HepG2 (cell line): Measurements from ENCODE around the gene SEPHS1. TPM values are rescaled to one million over a fixed set of nuclear protein-coding genes. Genes with fewer than 3 reads are reported as not detected.

ENCODE experiments used
- CBX1 ChIP-seq: IDR thresholded peaks from one replicate; pipeline ENCODE4 v1.6.1; 2016; ENCODE audit warnings: antibody characterized with exemption, low read depth
- DRAP1 ChIP-seq: IDR thresholded peaks from 2 replicates; pipeline ENCODE4 v1.6.1; 2016; ENCODE audit warnings: missing genetic modification reagents, missing compliant biosample characterization
- FOXA3 ChIP-seq: IDR thresholded peaks from 2 replicates; pipeline ENCODE4 v1.6.1; 2016; ENCODE audit warnings: missing genetic modification reagents, missing compliant biosample characterization
- GATAD1 ChIP-seq: IDR thresholded peaks from 2 replicates; pipeline ENCODE4 v1.6.1; 2016; ENCODE audit warnings: missing genetic modification reagents, missing compliant biosample characterization
- HHEX ChIP-seq: IDR thresholded peaks from 2 replicates; pipeline ENCODE4 v1.6.1; 2016; ENCODE audit warnings: control low read depth
- HMGXB4 ChIP-seq, 2 experiments: sonication (generic) in 1 of 2; formaldehyde crosslinking in 1 of 2; IDR thresholded peaks; 2 replicates each; pipeline versions ENCODE4 v1.4.0 to v1.6.1; 2018 to 2020; ENCODE audit warnings: missing genetic modification reagents in 2 of 2, borderline replicate concordance in 1 of 2, low read depth in 1 of 2, mild to moderate bottlenecking in 1 of 2, missing biosample characterization in 1 of 2
- IKZF4 ChIP-seq: sonication (generic); formaldehyde crosslinking; IDR thresholded peaks from 2 replicates; pipeline ENCODE4 v1.5.1; 2020; ENCODE audit warnings: borderline replicate concordance, mild to moderate bottlenecking, low read depth, missing genetic modification reagents; ENCODE audit errors: not compliant biosample characterization
- NFYB ChIP-seq: sonication (generic); formaldehyde crosslinking; IDR thresholded peaks from 2 replicates; pipeline ENCODE4 v1.4.0; 2020; ENCODE audit warnings: missing genetic modification reagents
- PAF1 ChIP-seq: IDR thresholded peaks from 2 replicates; pipeline ENCODE4 v1.6.1; 2016; ENCODE audit warnings: missing genetic modification reagents, missing compliant biosample characterization
- SIX1 ChIP-seq: sonication (generic); formaldehyde crosslinking; IDR thresholded peaks from 2 replicates; pipeline ENCODE4 v1.4.0; 2020; ENCODE audit warnings: missing genetic modification reagents, borderline replicate concordance
- SNAPC2 ChIP-seq: sonication (generic); formaldehyde crosslinking; IDR thresholded peaks from 2 replicates; pipeline ENCODE4 v1.8.1; 2022; ENCODE audit warnings: mild to moderate bottlenecking, missing genetic modification reagents
- STAT5B ChIP-seq: sonication (generic); formaldehyde crosslinking; IDR thresholded peaks from 2 replicates; pipeline ENCODE4 v1.4.0; 2020; ENCODE audit warnings: missing genetic modification reagents
- ZBTB7A ChIP-seq: sonication (generic); formaldehyde crosslinking; IDR thresholded peaks from 2 replicates; pipeline ENCODE4 v1.8.0; 2022; ENCODE audit warnings: mild to moderate bottlenecking, missing genetic modification reagents
- ZEB1 ChIP-seq: IDR thresholded peaks from 2 replicates; pipeline ENCODE4 v1.6.1; 2012; ENCODE audit warnings: mild to moderate bottlenecking, low read depth, inconsistent platforms; ENCODE audit not compliant: insufficient replicate concordance
- ZIK1 ChIP-seq: sonication (generic); formaldehyde crosslinking; IDR thresholded peaks from 2 replicates; pipeline ENCODE4 v1.5.0; 2020; ENCODE audit warnings: mild to moderate bottlenecking, low read depth, missing genetic modification reagents, borderline replicate concordance
- ZNF276 ChIP-seq: sonication (generic); formaldehyde crosslinking; IDR thresholded peaks from 2 replicates; pipeline ENCODE4 v1.4.0; 2020; ENCODE audit warnings: mild to moderate bottlenecking, low read depth, missing genetic modification reagents
- ZNF546 ChIP-seq: sonication (generic); formaldehyde crosslinking; conservative IDR thresholded peaks from 2 replicates; pipeline ENCODE4 v1.8.1; 2023; ENCODE audit warnings: mild to moderate bottlenecking, missing genetic modification reagents
- ZNF589 ChIP-seq: sonication (generic); formaldehyde crosslinking; conservative IDR thresholded peaks from 2 replicates; pipeline ENCODE4 v1.8.0; 2022; ENCODE audit warnings: mild to moderate bottlenecking, moderate library complexity, missing genetic modification reagents
- polyA plus RNA-seq, 8 experiments: library from polyadenylated mRNA; depleted of rRNA in 3 of 8; stranded (reverse) in 7 of 8; unstranded in 1 of 8; fragments of >200 nt; fragmentation: Illumina TruSeq in 4 of 8; extraction: Trizol in 4 of 8; gene quantifications; 2 replicates each; pipeline versions ENCODE4 v1.2.1 to v1.2.3, GENCODE V29; 2011 to 2016; ENCODE audit warnings: low read depth in 4 of 8, missing spikeins in 1 of 8, mixed read lengths in 1 of 8; ENCODE audit not compliant: insufficient read depth in 1 of 8
- total RNA-seq, 5 experiments: library from RNA; depleted of rRNA; stranded (reverse); fragments of >200 nt; fragmentation: Illumina TruSeq; extraction: Trizol; gene quantifications; 2 replicates each; pipeline ENCODE4 v1.2.3, GENCODE V29; 2016; ENCODE audit warnings: low read depth in 1 of 5
- TF ChIP-seq, protein P1 (sequence below): sonication (generic); formaldehyde crosslinking; IDR thresholded peaks from 2 replicates; pipeline ENCODE4 v1.4.0; 2020; ENCODE audit warnings: missing genetic modification reagents
- TF ChIP-seq, protein P2 (sequence below): sonication (generic); formaldehyde crosslinking; conservative IDR thresholded peaks from 2 replicates; pipeline ENCODE4 v1.8.0; 2022; ENCODE audit warnings: low read depth, missing genetic modification reagents
- TF ChIP-seq, protein P3 (sequence below): sonication (generic); formaldehyde crosslinking; IDR thresholded peaks from 2 replicates; pipeline ENCODE4 v1.5.0; 2020; ENCODE audit warnings: mild to moderate bottlenecking, low read depth, missing genetic modification reagents, borderline replicate concordance

SEPHS1 gene
- total and polyA plus RNA-seq, 2 of the 13 experiments (the other 11 are each of a cell fraction or from before 2014, with no cell fraction given) = 57.8 to 61.5 TPM

DNA sequence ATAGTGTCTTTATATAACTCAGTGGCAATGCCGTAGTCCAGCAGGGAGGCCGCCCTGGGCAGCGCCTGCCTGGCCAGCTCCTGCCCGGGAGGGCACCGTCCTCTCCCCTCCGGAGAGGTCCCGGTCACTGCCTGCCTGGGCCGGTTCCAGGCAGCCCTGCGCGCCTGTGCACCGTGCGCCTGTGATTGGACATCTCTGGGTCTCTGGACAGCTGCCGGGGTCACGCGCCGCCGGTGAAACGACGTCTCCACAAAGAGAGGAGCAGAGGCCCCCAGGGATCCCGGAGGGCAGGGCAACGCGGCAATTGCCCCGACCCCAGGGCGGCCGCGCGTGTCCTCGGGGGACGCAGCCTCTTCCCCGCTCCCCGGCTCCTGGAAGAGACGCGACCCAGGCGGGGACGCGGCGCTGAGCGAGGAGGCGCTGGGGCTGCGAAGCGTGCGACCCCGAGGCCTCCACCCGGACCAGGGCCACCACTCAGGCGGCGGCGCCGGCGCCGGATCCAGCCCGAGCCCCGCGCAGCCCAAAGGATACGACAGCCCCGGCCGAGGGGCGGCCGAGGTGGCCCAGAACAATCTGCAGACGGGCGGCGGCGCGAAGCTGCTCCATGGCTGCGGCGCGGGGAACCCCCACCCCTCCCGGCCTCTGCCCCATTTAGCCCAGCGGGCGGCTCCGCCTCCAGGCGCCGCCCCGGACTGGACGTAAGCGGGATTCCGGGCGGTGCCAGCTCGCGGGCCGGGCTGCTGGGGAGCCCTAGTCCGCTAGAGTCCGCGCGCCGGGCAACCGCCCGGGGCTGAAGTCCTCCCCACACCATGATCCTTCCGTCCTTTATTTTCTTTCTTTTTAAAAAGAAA, 48.4 kb downstream of the SEPHS1 start, which contains the start of gene PHYH (continued):
- TF ChIP-seq DRAP1 (CRISPR knock-in tag) (peak; percentile 100), STAT5B (no peak), SIX1 (CRISPR knock-in tag) (no peak), HHEX (CRISPR knock-in tag) (no peak), ZIK1 (CRISPR knock-in tag) (peak; percentile 17; the same call in 1 of the 2 replicates), FOXA3 (CRISPR knock-in tag) (peak; percentile 17), NFYB (peak; percentile 72), CBX1 (no peak), ZNF589 (CRISPR knock-in tag) (peak; percentile 83), ZEB1 (no peak), PAF1 (CRISPR knock-in tag) (no peak), ZNF276 (CRISPR knock-in tag) (no peak), HMGXB4 (CRISPR knock-in tag; IDR thresholded peaks at IDR 0.05; ENCODE audit: borderline replicate concordance in 1 of 2, low read depth in 1 of 2) (peak; percentile 51 to 67), IKZF4 (CRISPR knock-in tag) (no peak), ZBTB7A (CRISPR knock-in tag) (no peak), SNAPC2 (CRISPR knock-in tag) (peak; percentile 81; the same call in 1 of the 2 replicates), GATAD1 (CRISPR knock-in tag) (no peak; the same call in 1 of the 2 replicates), ZNF546 (CRISPR knock-in tag) (0 out of 2 replicates have a peak, but pooled peaks have one; percentile 66)
- TF ChIP-seq, protein P1, sequence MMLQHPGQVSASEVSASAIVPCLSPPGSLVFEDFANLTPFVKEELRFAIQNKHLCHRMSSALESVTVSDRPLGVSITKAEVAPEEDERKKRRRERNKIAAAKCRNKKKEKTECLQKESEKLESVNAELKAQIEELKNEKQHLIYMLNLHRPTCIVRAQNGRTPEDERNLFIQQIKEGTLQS (CRISPR knock-in tag) = 0 out of 2 replicates have a peak, but pooled peaks have one; percentile 13
- TF ChIP-seq, protein P2, sequence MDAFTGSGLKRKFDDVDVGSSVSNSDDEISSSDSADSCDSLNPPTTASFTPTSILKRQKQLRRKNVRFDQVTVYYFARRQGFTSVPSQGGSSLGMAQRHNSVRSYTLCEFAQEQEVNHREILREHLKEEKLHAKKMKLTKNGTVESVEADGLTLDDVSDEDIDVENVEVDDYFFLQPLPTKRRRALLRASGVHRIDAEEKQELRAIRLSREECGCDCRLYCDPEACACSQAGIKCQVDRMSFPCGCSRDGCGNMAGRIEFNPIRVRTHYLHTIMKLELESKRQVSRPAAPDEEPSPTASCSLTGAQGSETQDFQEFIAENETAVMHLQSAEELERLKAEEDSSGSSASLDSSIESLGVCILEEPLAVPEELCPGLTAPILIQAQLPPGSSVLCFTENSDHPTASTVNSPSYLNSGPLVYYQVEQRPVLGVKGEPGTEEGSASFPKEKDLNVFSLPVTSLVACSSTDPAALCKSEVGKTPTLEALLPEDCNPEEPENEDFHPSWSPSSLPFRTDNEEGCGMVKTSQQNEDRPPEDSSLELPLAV (CRISPR knock-in tag) = no peak
- TF ChIP-seq, protein P3, sequence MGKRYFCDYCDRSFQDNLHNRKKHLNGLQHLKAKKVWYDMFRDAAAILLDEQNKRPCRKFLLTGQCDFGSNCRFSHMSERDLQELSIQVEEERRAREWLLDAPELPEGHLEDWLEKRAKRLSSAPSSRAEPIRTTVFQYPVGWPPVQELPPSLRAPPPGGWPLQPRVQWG (CRISPR knock-in tag) = no peak
